HG03139 (cell line): Measurements from ENCODE around the gene NRCAM.

ENCODE experiments used
- ATAC-seq: cut with Tn5 transposase; IDR thresholded peaks from one replicate; pipeline ENCODE4 v1.9.1; 2021; ENCODE audit not compliant: unreplicated experiment

The NRCAM gene

DNA sequence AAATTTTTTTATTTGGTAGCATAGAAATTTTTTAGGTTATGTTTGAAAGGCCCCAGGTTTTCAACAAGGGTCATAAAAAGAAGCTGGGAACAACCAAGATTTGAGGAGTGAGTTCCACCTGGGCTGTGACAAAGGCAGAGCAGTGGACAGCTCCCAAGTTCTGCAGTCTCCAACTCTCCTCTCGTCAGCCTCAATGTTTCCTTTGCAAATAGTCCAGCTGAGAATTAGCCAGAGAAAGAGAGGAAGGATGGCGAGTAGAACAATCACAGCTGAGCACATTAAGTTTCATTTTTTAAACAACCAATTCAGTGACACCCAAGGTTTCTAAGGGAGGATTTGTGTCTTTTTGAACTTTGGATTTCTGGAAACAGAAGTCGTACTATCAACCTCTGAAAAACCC is 143.2 kb downstream of the NRCAM start:
- no peak for ATAC-seq

DNA sequence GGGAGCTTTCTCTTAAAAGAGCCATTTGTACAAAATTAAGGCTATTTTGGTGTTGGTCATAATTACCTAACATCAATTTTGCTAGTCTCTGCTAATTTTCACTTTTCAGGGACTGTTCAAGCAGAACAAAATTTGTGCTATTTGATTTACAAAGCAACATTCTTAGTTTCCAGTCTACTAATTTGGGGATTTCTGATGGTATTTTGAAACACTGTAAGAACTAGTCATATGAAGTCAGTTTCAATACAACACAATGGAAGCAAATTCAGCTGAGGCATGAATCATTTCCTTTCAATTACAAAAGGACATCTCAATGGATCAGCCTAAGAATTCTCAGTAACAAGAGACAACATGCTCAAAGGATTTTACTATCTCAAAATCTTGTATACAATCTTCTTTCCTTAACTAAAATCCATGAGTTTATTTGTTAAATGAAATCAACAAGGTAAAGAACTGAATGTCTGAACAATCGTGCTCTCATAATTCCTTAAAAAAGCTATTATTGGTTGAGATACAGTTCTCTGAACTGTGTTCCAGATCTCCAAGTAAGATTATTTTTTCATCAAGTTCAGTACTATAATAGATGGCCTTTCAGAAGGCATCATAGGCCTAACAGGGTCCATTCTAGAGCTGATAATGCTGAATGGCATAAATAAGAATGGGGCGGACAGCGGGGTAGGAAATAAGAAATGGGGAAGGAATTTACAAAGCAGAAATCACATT is 144.6 kb downstream of the NRCAM start:
- no peak for ATAC-seq

DNA sequence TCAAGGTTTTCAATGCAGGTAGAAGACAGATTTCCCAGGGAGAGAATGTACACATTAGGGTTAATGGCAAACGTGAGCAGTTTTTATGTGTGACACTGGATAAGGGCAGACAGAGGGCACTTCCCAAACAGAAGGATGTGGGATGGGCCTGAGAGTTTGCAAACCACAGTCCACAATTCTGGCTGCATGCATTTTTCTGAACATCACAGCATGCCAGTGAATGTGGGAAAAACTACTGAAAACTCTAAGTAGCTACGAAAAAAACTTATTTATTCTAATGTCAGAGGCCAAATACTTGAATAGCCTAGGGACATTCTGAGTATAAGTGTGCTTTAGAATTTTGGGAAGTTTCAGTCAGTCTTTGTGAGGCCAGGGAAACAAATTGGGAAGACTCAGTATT is 145.9 kb downstream of the NRCAM start:
- no peak for ATAC-seq

DNA sequence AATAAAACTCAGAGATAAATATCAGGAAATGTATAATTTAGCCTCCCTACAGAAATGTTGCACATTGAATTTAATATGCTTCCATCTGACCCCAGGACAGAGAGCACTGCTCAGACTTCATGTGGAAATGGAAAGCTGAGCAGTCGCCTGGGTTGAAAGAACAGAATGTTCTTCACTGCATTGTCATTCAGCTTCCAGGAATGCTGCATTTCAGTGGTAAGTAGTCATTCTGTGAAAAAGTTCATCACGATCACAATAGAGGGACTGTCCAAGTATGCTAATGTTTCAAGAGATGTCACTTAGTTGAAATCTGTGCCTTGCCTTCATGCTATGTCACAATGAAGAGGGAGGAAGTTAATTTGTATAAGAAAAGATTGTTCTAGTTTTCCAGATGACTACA is 147.3 kb downstream of the NRCAM start:
- ATAC-seq: no peak

DNA sequence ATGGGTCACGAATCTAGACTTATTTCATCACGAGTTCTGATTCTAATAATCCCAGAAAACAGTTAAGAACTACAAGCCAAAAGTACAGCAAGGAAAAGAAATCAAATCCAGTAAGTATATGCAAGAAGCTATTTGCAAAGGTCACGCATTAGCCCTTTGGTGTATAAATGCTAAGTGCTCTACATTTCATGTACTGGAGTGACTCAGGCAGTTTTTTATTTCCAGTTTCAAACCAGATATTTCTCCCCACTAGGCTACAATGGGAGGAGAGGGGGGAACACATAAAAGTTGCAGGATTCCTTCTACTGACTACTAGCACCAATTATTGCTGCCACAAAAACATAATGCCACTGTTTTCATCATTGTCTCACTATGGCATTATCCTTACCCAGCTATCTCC is 148.0 kb downstream of the NRCAM start:
- ATAC-seq: no peak

DNA sequence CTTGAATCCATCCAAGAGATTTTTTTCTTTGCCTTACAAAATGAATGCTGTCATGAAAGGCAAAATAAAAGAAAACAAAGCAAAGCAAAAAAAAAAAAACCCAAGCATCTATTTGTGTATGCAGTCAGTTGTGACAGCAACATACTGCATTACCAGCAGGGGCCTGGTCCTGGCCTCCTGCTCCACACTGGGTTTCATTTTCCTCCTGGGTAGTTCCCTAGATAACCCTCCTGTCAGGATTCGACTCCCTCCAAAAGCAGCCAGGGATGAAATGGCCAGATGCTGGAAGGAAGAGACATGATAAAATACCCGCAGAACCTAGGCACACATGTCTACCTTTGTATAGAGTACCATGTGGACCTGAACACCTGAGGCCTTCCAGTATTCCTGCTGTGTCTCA is 148.6 kb downstream of the NRCAM start:
- no peak for ATAC-seq

DNA sequence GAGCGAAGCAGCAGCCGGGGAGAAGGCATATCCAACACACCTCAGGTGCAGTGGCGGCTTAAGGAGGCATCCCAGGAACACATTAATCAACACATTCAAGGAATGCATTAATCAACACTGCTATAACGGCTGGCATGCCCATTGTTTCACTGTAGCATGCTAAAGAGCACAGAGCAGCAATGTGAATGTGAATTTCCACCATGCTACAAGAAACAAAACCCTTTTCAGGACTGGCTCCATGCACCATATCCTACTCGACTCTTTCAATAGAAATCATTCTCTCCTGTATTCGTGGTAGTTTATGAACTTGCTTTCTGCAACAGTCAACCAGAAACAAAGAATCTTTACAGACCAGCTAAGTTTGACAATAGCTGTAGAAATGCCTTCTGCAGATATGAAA is 149.0 kb downstream of the NRCAM start:
- ATAC-seq: no peak

DNA sequence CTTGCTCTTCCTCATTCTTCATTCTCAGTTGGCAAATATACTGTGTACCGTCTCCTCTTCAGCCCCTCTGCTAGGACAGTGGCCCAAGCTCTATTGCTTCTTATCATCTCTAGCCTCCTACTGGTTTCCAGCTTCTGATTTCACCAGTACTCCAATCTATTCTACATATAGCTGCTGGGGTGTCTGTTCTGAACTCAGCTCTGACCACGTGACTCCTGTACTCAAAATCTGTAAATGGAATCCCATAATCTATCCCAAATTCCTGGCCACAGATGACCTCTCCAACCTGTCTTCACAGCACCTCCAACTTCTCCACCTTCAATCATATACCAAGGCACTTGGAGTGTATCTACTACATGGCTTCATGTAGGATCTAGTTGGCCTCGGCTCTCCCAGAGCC is 152.9 kb downstream of the NRCAM start:
- no peak for ATAC-seq

DNA sequence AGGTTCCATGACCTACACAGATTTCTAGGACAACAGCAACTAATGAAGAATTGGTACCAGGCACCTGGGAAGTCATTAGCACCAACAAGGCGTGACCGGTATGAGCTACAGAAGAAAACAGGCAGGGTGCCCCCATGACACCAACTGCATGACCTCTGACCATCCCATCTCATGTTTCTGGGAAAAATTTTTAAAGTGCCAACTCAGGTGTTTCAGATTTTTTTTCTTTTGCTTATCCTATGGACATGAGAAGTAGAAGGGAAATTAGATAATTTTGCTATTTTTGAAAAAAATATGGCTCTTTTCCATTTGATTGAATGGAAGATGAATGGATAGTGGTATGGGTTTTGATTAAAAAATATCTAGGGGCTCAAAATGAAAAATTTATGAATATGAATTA is 154.8 kb downstream of the NRCAM start:
- ATAC-seq: no peak

DNA sequence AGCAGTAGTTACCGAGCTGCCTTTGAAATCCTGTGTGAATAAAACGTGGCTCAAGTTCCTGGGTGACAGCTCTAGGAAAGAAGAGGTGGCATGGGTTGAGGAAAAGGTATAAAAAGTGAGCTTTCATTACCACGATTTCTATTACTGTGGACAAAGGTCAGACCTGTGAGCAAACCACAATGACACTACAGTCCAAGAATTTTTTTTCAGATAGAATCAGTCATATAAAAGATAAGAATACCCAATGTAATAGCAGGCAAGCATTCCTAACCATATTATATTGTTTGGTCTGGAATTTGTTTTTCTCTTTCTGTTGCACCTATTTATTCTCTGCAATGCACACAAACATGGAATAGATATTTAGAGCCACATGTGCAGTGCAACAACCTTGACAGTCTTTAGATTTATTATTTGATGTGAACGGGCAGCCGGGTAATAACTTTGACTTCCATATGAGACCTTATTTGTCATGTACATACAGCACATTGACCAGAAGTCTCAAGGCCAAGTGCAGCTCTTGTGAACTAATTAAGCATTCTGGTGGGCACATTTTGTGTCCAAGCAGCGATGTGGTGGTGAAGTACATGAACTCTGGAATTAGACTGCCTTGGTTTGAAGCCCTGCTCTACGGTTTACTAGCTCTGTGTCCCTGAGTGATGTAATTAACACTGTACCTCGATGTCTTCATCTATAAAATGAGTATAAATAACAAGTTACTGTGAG is 156.8 kb downstream of the NRCAM start:
- no peak for ATAC-seq

DNA sequence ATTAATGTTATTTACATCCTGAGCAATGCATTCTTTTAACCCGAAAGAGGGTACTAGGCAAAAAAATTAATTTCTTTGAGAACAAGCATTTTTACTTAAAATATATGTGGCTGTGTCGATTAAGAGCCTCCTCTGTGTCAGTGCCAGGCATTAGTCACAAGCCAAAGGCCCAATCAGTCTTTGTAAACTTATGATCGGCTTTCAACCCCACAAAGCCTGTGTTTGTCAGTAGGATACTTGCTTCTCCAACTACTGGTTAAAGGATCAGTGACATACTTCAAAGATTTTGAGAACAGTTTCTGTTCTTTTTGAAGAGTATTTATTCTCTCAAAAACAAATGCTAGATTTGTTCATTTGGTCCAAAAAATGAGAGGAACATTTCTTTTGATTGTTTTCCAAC is 159.3 kb downstream of the NRCAM start:
- no peak for ATAC-seq

DNA sequence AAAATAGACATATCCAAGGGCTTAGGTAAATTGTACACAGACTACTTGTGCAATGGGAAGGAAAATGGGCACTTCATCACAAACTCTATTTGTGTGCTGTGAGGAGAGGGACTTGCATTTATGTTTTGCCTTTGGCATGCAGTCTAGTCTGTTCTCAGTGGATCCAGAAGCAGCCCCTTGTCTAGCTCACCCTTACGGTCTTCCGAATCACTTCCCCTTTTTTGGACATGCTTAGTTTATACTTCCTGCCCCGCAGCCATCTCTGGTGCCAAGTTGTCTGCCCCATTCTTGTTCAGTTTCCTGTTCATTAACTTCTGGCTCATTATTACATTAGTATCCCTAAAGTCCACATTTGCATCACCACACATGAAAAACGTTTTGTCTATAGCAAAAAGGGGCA is 161.6 kb downstream of the NRCAM start:
- peak; percentile 96 for ATAC-seq

DNA sequence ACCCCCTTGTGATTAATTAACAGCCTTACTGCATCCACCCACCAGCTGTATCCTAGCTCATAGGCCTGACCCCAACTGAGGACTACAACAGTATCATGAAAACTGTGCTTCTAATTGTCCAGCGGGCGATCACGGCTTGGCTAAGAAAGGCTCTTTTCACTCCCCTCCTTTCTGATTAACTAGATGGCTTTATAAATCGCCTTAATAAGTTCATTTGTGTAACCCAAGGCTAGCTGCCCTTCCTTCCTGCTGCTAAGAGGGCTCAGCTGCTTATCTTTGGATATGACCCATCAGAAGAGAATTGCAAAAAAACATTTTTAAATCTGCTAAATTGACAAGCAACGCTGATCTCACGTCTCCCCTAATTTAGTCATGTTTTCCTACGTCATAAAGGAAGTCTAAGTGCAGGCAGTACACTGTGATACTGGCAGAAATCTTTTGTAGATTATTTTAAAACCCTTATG is 163.1 kb downstream of the NRCAM start:
- ATAC-seq: no peak

DNA sequence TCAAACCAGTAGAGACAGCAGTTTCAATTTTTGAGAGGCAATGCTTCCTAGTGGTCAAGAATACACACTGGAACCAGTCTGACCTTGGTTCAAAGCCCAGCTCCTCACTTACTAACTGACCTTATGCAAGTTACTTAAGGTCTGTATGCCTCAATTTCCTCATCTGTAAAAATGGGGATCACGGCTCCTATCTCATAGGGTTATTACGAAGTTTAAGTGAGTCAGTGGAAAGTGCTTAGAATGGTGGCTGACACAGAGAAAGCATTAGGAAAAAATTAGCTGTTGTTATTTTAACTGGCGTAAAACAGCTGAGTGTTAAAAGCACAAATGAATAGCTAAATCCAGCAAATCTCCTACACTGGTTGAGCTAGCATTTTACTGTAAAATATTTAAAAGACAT is 163.7 kb downstream of the NRCAM start:
- ATAC-seq: no peak

DNA sequence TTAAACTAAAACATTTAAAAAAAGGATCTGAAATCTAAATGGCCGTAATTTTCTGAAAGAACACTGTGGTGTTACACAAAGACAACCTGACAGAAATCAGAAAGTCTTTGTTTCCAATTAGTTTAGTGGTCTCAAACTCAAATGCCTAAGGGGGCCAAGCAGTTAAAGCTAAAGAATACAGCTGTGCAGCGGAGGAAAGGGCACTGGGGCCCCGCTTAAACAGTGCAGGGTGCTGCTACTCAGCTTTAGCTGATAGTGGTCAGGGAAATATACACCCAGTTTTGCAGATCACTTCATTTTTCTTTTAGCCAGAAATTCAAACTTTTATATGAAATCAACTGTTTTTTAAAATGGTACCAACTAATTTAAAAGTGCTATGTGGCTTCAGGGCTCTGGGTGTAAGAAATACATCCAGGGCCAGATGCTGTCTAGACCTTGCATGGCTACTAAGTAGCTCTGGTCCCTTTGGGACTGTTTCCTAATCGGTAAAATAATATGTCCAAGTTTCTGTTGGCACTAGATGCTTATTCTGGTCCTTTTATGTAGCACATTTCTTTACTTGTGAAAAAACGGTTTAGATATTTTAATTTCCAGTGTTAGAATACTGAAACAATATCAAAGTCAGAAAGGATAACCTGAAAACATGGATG is 164.3 kb downstream of the NRCAM start:
- ATAC-seq: no peak

DNA sequence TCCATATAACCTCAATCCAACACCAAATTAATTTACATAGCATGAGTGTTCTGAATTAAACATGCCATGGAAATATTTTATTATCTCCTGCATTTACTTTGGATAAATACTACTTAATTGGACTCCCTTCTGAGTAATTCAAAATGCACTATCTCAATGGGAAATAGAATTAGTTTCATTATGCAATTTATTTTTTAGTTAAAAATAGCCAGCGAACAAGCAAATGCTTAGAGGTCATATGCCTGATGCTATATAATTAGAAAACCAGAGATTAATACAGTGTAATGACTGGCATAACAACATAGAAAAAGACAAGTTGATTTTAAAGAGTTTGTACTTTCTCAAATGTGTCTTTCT is 165.1 kb downstream of the NRCAM start:
- ATAC-seq: no peak

DNA sequence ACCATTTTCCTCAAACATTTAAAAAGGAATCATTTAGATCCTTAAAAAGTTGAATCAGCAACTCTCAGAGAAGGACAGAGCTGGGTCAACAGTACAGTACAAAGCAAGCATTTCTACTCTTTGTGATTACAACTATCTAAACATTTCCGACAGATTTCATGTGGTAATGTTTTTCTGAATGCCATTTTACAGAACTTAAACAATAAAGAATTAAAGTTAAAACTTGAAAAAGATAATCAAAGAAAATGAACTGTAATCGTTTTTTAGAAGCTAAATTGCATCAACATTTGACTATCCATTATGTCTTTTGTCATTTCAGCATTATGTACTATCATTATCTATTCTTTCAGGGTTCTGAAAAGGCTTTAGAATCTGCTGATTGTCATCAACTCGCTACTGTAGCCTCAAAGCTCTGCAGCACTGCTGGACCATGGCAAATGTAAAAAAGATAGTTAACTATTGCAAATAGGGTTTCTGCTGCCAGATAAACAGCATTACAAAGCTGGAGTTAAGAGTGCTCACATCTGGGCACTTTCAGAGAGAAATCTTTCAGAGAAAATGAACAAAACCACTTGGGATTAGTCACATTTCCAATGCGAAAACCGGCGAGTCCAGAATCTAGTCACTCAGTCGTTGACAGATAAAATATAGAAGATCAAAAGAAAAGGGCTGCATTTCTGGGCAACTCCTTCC is 165.6 kb downstream of the NRCAM start:
- no peak for ATAC-seq

DNA sequence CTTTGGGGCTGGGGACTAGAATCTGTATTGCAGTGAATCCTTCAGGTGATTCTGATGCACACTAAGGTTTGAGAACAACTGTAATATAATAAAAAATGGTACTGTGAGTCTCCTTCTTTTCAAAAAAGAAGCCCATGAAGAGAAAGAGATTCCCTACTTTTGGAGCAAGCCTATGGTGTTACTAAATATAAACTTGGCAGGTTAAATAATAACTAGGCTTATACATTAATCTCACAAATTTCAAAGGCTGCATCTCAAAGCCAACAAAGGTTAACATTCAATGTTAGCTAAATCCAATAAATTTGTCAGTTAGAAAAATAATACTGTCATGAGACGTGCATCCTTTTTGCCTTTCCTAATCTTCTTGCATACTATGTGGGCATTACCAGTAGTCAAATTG is 166.4 kb downstream of the NRCAM start:
- ATAC-seq: no peak

DNA sequence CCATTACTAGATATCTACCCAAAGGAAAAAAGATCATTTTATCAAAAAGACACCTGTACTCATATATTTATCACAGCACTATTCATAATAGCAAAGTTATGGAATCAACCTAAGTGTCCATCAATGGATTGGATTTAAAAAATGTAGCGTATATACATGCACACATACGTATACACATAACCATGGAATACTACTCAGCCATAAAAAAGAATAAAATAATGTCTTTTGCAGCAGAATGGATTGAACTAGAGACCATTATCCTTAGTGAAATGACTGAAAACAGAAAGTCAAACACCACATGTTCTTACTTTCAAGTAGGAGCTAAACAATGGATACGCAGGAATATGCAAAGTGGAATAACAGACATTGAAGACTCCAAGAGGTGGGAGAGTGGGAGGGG is 168.4 kb downstream of the NRCAM start:
- no peak for ATAC-seq

DNA sequence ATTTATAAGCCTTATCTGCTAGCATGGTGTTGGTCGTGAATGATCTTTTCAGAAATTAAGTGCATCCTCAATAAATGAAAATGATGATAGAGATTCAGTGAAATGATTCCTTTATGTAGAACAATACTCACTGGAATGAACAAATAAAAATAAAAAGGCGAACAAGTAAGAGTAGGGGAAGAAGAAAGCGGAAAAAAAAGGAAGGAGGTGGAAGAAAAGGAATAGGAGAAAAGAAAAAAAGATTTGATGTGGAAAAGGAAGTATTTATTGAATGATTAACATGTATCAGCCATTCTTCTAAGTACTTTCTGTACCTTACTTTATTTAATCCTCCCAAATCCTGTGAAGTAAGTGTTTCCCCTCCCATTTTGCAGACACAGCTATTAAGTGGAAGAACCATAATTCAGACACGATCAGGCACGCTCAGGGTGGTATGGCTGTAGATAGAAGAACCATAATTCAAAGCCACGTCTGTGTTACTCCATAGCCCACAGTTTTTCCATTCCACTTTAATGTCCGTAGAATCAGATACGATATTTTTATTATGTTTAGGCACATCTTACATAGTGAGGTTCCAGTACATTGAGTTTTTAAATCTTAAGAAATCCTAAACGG is 169.8 kb downstream of the NRCAM start:
- no peak for ATAC-seq

DNA sequence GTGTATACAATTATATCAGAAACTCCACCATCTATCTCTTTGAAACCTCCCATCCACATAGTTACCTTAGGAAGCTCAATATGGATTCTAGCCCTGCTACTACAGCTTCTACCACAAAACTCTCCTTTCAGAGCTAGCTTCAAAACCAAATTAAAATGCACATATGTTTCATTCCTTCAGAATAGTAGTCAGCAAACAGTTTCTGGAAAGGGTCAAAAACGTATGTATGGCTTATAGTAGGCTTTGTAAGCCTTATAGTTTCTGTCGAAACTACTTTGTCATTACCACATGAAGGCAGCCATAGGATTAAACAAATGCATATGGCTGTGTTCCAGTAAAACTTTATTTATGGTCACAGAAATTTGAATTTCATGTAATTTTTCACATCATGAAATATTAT is 170.5 kb downstream of the NRCAM start:
- no peak for ATAC-seq
